Uterus (tissue), 4 donors: ENCODE data around the gene MLIP. TPM values are rescaled to one million over a fixed set of nuclear protein-coding genes. Genes with fewer than 3 reads are reported as not detected.
"Not testable (repeated sequence)": the region's sequence is repeated elsewhere in the genome, so short reads cannot be mapped to it uniquely, and the experiment has no call there.

Experiments
- DNase-seq, 2 donors: peaks; one replicate each; pipeline ENCODE4 v3.0.0-alpha.2; 2019 to 2020
- H3K27ac ChIP-seq, 2 donors: fragments of 200-600 bp; sonication (generic); 1 replicate in 1 of 2; 2 replicates in 1 of 2; pipeline ENCODE4 v1.5.1; 2016 to 2018
- H3K27me3 ChIP-seq, 2 donors: fragments of 200-600 bp; sonication (generic); one replicate each; pipeline ENCODE4 v1.5.1; 2018 to 2019; ENCODE audit warnings: control low read depth in 1 of 2
- H3K36me3 ChIP-seq, 2 donors: fragments of 200-600 bp; sonication (generic); one replicate each; pipeline ENCODE4 v1.5.1; 2019; ENCODE audit warnings: control low read depth in 1 of 2
- H3K4me1 ChIP-seq, 2 donors: fragments of 200-600 bp; sonication (generic); one replicate each; pipeline ENCODE4 v1.5.1; 2018 to 2019; ENCODE audit warnings: control low read depth in 1 of 2
- H3K4me3 ChIP-seq, 2 donors: fragments of 200-600 bp; sonication (generic); 1 replicate in 1 of 2; 2 replicates in 1 of 2; pipeline ENCODE4 v1.5.1; 2018 to 2019; ENCODE audit warnings: mild to moderate bottlenecking in 1 of 2
- H3K9me3 ChIP-seq, 2 donors: fragments of 200-600 bp; sonication (generic); one replicate each; pipeline ENCODE4 v1.5.1; 2019; ENCODE audit warnings: control low read depth in 1 of 2
- POLR2A ChIP-seq, 2 donors: fragments of 450-650 bp; IDR thresholded peaks; one replicate each; pipeline ENCODE4 v1.6.1; 2016; ENCODE audit warnings: antibody characterized with exemption in 2 of 2, mild to moderate bottlenecking in 1 of 2, moderate library complexity in 1 of 2
- intact Hi-C: fragments of 100-400 bp; cut with DNase I; formaldehyde crosslinking; loops from one replicate; pipeline ENCODE4 v1.15.1; 2023; ENCODE audit warnings: low total_unique reads
- total RNA-seq, 4 donors: library from RNA; depleted of rRNA in 3 of 4; stranded (reverse); fragments of >200 nt in 3 of 4; gene quantifications; one replicate each; pipeline versions ENCODE4 v1.1.0 to v1.2.4, GENCODE V29; 2014 to 2023
- TF ChIP-seq, protein P1 (sequence below), 4 experiments: fragments of 200-600 bp in 2 of 4; fragments of 450-650 bp in 2 of 4; sonication (generic) in 2 of 4; IDR thresholded peaks; one replicate each; pipeline ENCODE4 v1.5.1; 2016 to 2019; ENCODE audit warnings: antibody characterized with exemption in 4 of 4, mild to moderate bottlenecking in 2 of 4, moderate library complexity in 1 of 4
- donor health status: DM: yes; HTN: yes; CAD: no.

The MLIP gene
- total RNA-seq, 4 donors from 2014 or later, result not detected

DNA sequence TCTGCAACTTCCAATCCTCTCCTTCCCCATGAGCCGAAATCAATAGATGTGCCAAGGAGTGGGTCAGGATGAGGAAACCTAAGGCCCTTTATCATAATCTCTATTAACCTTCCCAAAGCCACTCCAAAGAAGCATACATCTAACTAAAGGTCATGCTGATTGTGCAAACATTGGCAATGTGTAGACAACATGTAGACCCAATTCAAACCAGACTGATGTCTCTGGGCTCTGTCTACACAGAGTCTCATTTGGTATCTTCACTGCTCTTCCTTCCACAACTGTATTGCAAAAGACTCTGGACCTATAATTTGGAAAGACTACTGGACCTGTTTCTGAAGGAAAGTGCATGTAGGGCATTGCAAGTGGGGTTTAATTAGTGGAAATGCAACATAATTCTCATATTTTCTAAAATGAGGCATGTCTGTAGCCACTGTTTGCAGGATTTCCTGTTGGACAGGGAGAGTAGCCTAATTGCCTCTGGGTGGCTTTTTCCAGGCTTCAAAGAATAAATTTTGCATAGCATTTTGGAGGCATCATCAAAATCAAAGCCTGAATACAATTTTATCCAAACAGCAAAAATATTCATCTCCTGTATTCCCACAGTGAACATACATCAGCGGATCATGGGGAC lies 35.0 kb upstream of the MLIP start:
- intact Hi-C loops, result no loop called here

DNA sequence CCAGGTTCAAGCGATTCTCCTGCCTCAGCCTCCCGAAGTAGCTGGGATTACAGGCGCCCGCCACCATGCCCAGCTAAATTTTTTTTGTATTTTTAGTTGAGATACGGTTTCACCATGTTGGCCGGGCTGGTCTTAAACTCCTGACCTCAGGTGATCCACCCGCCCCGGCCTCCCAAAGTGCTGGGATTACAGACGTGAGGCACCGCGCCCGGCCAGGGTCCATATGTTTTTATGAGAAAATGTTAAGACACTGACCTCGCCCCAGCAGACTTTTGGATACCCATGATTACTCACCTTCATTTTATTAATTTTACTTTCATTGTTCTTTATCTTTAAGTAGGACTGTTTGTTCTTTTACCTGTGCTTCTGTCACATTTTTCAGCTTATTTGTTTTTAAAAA lies 29.7 kb upstream of the MLIP start:
- DNase-seq, H3K4me3 ChIP-seq, intact Hi-C loops, H3K9me3 ChIP-seq, H3K27ac ChIP-seq, H3K27me3 ChIP-seq, H3K36me3 ChIP-seq, H3K4me1 ChIP-seq: not testable (repeated sequence)

More for the DNA sequence above, 35.0 kb upstream of the MLIP start:
- H3K36me3 ChIP-seq, result no peaks in the 10 kb centered on the region
- TF ChIP-seq, protein P1, sequence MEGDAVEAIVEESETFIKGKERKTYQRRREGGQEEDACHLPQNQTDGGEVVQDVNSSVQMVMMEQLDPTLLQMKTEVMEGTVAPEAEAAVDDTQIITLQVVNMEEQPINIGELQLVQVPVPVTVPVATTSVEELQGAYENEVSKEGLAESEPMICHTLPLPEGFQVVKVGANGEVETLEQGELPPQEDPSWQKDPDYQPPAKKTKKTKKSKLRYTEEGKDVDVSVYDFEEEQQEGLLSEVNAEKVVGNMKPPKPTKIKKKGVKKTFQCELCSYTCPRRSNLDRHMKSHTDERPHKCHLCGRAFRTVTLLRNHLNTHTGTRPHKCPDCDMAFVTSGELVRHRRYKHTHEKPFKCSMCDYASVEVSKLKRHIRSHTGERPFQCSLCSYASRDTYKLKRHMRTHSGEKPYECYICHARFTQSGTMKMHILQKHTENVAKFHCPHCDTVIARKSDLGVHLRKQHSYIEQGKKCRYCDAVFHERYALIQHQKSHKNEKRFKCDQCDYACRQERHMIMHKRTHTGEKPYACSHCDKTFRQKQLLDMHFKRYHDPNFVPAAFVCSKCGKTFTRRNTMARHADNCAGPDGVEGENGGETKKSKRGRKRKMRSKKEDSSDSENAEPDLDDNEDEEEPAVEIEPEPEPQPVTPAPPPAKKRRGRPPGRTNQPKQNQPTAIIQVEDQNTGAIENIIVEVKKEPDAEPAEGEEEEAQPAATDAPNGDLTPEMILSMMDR (IDR thresholded peaks at IDR 0.05), result no peak
- no peak for TF ChIP-seq POLR2A (IDR thresholded peaks at IDR 0.05)
- no peak overlapping the region for H3K4me3 ChIP-seq
- no peaks in the 10 kb centered on the region for H3K9me3 ChIP-seq
- H3K4me1 ChIP-seq, result no peaks in the 10 kb centered on the region
- H3K27ac ChIP-seq, result no peak overlapping the region
- DNase-seq, result no peak
- no peaks in the 10 kb centered on the region for H3K27me3 ChIP-seq

DNA sequence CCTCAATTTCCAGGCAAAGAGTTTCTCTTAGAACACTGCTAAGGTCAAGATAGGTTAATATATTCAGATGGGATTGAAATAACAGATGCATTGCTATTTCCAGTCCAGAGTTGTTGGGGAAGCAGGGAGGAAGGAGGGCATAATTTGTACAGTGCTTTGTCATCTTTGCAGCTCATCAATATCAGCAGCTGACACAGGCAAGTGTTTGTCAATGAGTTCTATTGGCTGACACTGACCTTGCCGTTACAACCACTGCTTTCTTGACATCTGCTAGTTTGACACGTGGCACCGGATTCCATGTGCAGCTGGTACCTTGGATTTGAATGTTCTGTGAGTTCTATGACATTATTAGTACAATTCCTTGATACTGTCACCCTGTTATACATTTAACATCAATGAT lies 28.0 kb upstream of the MLIP start:
- Histone ChIP-seq H3K36me3 (no peaks in the 10 kb centered on the region), H3K4me3 (no peak overlapping the region), H3K27ac (no peak overlapping the region), H3K9me3 (no peaks in the 10 kb centered on the region), H3K4me1 (no peaks in the 10 kb centered on the region), H3K27me3 (no peaks in the 10 kb centered on the region)
- intact Hi-C loops, result no loop called here
- TF ChIP-seq POLR2A (IDR thresholded peaks at IDR 0.05), result no peak
- no peak for DNase-seq

DNA sequence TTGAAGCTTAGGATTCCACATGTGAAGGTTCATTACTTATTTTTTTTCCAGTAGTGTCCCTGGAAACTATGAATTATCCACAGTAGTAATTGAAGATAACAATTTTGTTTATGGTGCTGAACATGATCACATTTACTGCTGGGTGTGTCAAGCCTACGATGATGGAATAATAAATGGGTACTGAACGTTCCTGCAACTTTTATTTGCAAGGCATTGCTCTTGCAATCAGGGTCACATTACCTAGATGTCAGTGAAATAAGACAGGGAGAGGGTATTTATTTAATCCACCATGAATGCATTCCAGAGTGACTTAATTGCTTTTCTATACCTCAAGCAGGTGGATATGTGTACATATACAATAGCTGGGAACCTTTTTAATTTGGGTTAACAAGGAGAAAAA lies 27.0 kb upstream of the MLIP start:
- no peaks in the 10 kb centered on the region for H3K4me1 ChIP-seq
- intact Hi-C loops, result no loop called here
- no peaks in the 10 kb centered on the region for H3K9me3 ChIP-seq
- no peak for DNase-seq
- H3K4me3 ChIP-seq, result no peak overlapping the region
- no peaks in the 10 kb centered on the region for H3K36me3 ChIP-seq
- TF ChIP-seq POLR2A (IDR thresholded peaks at IDR 0.05), result no peak
- TF ChIP-seq, protein P1 (IDR thresholded peaks at IDR 0.05), result no peak
- H3K27ac ChIP-seq, result no peak overlapping the region
- H3K27me3 ChIP-seq, result no peaks in the 10 kb centered on the region

DNA sequence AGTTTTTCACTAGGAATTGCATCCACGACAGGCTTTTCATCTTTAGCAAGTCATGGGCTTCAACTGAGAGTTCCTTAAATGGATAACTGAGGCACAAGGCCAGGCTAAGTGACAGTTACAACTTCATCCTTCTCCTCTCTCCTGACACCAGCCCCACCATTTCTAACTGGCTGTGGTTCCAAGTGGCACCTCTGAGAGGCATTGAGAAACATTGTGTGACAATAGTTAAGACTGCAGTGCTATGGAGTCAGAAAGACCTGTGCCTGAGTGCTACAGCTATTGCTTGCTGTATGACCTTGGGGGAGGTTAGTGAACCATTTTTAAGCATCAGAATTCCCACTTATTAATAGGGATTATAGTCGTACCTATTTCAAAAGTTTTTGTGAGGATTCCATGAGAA lies 26.2 kb upstream of the MLIP start:
- Histone ChIP-seq H3K27ac (no peak overlapping the region), H3K9me3 (no peaks in the 10 kb centered on the region)

DNA sequence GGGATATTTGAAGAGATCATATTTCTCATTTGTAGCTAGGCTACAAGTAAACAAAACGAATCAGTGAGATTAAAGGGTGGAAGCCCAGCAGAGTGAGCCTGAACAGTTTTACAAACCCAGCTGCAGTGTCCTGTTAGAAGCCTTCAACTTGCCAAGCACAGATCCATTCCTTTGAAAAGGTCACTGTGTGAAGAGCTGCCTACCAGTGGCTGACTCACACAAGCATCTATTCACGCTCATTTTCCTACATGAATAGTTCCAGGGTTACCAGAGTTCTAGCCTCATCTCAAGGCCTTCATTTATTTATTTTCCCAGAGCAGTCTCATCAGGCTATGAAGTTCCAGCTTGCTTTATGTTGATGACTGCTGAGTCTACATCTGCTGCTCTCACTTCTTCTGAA lies 25.7 kb upstream of the MLIP start:
- no peak for DNase-seq
- Histone ChIP-seq H3K4me3 (no peak overlapping the region), H3K27me3 (no peaks in the 10 kb centered on the region), H3K36me3 (no peaks in the 10 kb centered on the region), H3K4me1 (no peaks in the 10 kb centered on the region), H3K27ac (no peak overlapping the region), H3K9me3 (no peaks in the 10 kb centered on the region)
- TF ChIP-seq POLR2A (IDR thresholded peaks at IDR 0.05), result no peak
- TF ChIP-seq, protein P1 (IDR thresholded peaks at IDR 0.05), result no peak
- intact Hi-C loops, result no loop called here

More for the DNA sequence above, 26.2 kb upstream of the MLIP start:
- TF ChIP-seq, protein P1 (IDR thresholded peaks at IDR 0.05), result no peak
- no peak for TF ChIP-seq POLR2A (IDR thresholded peaks at IDR 0.05)
- Histone ChIP-seq H3K4me3 (no peak overlapping the region), H3K36me3 (no peaks in the 10 kb centered on the region), H3K27me3 (no peaks in the 10 kb centered on the region), H3K4me1 (no peaks in the 10 kb centered on the region)
- DNase-seq, result no peak
- intact Hi-C loops, result no loop called here
